Right atrium auricular region (tissue), 2 donors: ENCODE measurements around the gene AP4S1. TPM values are rescaled to one million over a fixed set of nuclear protein-coding genes. Genes with fewer than 3 reads are reported as not detected.
"Not testable (repeated sequence)": the region's sequence is repeated elsewhere in the genome, so short reads cannot be mapped to it uniquely, and the experiment has no call there.

ENCODE experiments used
- DNase-seq: peaks from one replicate; pipeline ENCODE4 v3.0.0-alpha.2; 2019; ENCODE audit warnings: low spot score
- H3K27ac ChIP-seq, 2 donors: fragments of 200-600 bp; sonication (generic); 1 replicate in 1 of 2; 2 replicates in 1 of 2; pipeline ENCODE4 v1.5.1; 2016 to 2019
- H3K27me3 ChIP-seq, 2 donors: fragments of 200-600 bp; sonication (generic); one replicate each; pipeline versions ENCODE4 v1.5.1 to v1.6.0; 2017 to 2019
- H3K36me3 ChIP-seq: fragments of 200-600 bp; sonication (generic); one replicate; pipeline ENCODE4 v1.5.1; 2016
- H3K4me1 ChIP-seq, 2 donors: fragments of 200-600 bp; sonication (generic); one replicate each; pipeline versions ENCODE4 v1.5.1 to v1.6.0; 2017 to 2019
- H3K4me3 ChIP-seq, 2 donors: fragments of 200-600 bp; sonication (generic); 1 replicate in 1 of 2; 2 replicates in 1 of 2; pipeline ENCODE4 v1.5.1; 2017 to 2019; ENCODE audit warnings: mild to moderate bottlenecking in 1 of 2, moderate library complexity in 1 of 2
- H3K9me3 ChIP-seq, 2 donors: fragments of 200-600 bp; sonication (generic); one replicate each; pipeline ENCODE4 v1.5.1; 2019
- total RNA-seq, 2 donors: library from RNA; depleted of rRNA; stranded (reverse); fragments of >200 nt; gene quantifications; one replicate each; pipeline ENCODE4 v1.1.0, GENCODE V29; 2016
- TF ChIP-seq, protein P1 (sequence below), 2 donors: fragments of 200-600 bp; sonication (generic); IDR thresholded peaks; one replicate each; pipeline ENCODE4 v1.5.1; 2019; ENCODE audit warnings: antibody characterized with exemption in 2 of 2

AP4S1 gene, protein sequence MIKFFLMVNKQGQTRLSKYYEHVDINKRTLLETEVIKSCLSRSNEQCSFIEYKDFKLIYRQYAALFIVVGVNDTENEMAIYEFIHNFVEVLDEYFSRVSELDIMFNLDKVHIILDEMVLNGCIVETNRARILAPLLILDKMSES
- 10 to 100 TPM in 1 of 2 donors, 1 to 10 TPM in 1; 3.3 to 17.3 TPM for total RNA-seq

DNA sequence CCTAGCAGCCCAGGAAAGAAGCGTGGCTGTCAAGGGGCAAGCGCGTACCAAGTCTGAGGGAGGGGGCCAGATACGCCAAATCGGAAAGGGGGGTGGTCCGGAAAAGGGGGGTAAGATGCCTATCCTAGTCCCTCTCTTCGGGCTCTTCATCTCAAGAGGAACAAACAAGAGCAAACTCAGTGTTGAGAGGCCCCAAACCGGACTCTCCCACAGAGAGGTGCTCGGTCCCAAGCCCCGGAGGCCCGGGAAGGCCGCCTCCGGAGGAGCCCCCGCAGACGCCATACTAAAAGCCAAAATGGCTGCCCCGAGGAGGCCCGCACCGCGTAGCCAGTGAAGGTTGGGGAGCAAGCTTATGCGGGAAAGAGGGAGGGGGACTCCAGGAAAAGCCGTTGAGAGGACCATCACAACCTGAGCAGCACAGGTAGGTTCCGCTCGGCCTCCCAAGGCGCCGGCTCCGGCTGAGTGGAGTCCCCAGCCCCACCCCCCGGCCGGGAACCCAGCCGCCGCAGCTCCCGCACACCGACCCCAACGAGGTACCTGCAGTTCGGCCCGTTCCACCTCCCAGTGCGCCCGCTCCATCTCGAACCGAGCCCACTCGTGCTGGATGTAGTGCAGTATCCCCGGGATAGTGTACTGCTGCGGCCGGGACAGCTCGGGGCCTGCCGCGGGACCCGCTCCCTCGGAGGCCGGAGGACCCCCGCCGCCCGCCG lies at the start of gene AP4S1:
Gene AP4S1 (plus strand): TSS at position 283 of the 710 bp plus-strand sequence. CDS start 40,548 bp downstream, outside the sequence.
- peak within 1 kb of the TSS; percentile 99 to 100 for H3K27ac ChIP-seq
- no peaks in the 10 kb centered on the region for H3K9me3 ChIP-seq
- TF ChIP-seq, protein P1, sequence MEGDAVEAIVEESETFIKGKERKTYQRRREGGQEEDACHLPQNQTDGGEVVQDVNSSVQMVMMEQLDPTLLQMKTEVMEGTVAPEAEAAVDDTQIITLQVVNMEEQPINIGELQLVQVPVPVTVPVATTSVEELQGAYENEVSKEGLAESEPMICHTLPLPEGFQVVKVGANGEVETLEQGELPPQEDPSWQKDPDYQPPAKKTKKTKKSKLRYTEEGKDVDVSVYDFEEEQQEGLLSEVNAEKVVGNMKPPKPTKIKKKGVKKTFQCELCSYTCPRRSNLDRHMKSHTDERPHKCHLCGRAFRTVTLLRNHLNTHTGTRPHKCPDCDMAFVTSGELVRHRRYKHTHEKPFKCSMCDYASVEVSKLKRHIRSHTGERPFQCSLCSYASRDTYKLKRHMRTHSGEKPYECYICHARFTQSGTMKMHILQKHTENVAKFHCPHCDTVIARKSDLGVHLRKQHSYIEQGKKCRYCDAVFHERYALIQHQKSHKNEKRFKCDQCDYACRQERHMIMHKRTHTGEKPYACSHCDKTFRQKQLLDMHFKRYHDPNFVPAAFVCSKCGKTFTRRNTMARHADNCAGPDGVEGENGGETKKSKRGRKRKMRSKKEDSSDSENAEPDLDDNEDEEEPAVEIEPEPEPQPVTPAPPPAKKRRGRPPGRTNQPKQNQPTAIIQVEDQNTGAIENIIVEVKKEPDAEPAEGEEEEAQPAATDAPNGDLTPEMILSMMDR (IDR thresholded peaks at IDR 0.05): no peak
- no peaks in the 10 kb centered on the region for H3K27me3 ChIP-seq
- H3K4me3 ChIP-seq: peak within 1 kb of the TSS; percentile 95 to 100
- peak; percentile 59 for DNase-seq
- H3K36me3 ChIP-seq: peaks cover 2% of the 10 kb centered on the region
- peaks cover 0 to 26% of the 10 kb centered on the region in 2 donors for H3K4me1 ChIP-seq

DNA sequence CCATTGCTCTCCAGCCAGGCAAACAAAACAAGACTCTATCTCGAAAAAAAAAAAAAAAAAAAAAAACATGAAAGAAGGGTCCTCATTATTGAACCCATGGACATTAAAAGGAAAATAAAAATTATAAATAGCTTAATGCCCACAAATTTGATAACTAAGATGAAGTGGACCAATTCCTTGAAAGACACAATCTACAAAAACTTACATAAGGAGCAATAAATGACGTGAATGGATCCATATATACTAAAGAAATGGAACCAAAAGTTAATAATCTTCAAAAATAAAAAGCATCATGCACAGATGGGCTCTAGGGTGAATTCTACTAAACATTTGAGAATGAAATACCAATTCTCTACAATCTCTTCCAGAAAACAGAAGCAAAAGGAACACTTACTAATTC lies 47.7 kb upstream of the AP4S1 start:
- H3K36me3 ChIP-seq: no peaks in the 10 kb centered on the region

DNA sequence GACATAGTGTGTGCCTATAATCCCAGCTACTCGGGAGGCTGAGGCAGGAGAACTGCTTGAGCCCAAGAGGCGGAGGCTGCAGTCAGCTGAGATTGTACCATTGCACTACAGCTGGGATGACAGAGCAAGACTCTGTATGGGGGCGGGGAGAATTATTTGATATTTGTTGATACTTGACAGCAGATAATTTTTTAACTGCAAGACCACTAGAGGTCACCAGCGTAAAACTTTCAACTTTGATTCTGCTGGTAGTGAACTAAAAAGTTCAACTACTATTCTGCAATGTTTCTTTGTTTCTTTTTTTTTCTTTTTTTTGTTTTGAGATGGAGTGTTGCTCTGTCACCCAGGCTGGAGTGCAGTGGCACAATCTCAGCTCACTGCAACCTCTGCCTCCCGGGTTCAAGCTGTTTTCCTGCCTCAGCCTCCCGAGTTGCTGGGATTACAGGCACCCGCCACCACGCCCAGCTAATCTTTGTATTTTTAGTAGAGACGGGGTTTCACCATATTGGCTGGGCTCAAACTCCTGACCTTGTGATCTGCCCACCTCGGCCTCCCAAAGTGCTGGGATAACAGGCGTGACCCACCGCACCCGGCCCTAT lies 45.2 kb upstream of the AP4S1 start:
- H3K36me3 ChIP-seq, H3K27ac ChIP-seq, DNase-seq, H3K4me3 ChIP-seq, H3K9me3 ChIP-seq, H3K27me3 ChIP-seq: not testable (repeated sequence)
- TF ChIP-seq, protein P1 (IDR thresholded peaks at IDR 0.05): peak; percentile 42 to 78
- H3K4me1 ChIP-seq: peaks cover 0 to 17% of the 10 kb centered on the region in 2 donors

More for the DNA sequence above, 47.7 kb upstream of the AP4S1 start:
- TF ChIP-seq, protein P1 (IDR thresholded peaks at IDR 0.05): no peak
- Histone ChIP-seq H3K4me1 (peaks cover 0 to 31% of the 10 kb centered on the region in 2 donors), H3K27me3 (no peaks in the 10 kb centered on the region), H3K4me3 (no peak overlapping the region), H3K9me3 (no peaks in the 10 kb centered on the region), H3K27ac (no peak overlapping the region)
- no peak for DNase-seq

DNA sequence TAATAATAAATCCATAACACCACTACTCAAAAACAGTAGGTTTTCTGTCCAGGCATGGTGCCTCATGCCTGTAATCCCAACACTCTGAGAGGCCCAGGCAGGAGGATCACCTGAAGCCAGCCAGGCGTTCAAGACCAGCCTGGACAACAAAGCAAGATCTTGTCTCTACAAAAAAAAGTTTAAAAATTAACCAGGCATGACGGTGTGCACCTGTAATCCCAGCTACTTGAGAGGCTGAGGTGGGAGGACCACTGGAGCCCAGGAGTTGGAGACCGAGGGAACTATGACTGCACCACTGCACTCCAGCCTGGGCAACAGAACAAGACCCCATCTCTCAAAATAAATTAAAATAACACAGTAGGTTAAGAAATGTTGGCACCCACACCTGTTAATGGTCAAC lies 44.5 kb upstream of the AP4S1 start:
- no peak for DNase-seq
- TF ChIP-seq, protein P1 (IDR thresholded peaks at IDR 0.05): no peak
- Histone ChIP-seq H3K27ac (no peak overlapping the region), H3K27me3 (no peaks in the 10 kb centered on the region), H3K4me3 (no peak overlapping the region), H3K36me3 (no peaks in the 10 kb centered on the region), H3K4me1 (peaks cover 0 to 17% of the 10 kb centered on the region in 2 donors), H3K9me3 (no peaks in the 10 kb centered on the region)

DNA sequence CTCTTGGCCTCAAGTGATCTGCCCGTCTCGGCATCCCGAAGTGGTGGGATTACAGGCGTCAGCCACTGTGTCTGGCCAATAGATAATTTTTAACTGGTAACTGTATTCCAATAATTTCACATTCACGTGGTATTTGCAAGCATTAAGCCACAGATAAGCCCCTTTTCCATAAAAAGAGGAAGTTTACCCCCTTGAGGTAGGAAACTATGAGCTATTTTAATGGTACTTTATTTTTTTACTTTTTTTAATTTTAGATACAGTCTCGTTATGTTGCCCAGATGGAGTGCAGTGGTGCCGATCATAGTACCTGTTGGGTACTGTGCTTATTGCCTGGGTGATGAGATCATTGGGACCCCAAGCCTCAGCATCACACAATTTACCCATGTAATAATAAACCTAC lies 42.9 kb upstream of the AP4S1 start:
- Histone ChIP-seq H3K27ac (no peak overlapping the region), H3K9me3 (no peaks in the 10 kb centered on the region), H3K4me3 (no peak overlapping the region), H3K4me1 (peaks cover 0 to 17% of the 10 kb centered on the region in 2 donors), H3K27me3 (no peaks in the 10 kb centered on the region), H3K36me3 (no peaks in the 10 kb centered on the region)
- TF ChIP-seq, protein P1 (IDR thresholded peaks at IDR 0.05): no peak
- no peak for DNase-seq
